Stomach (tissue), 4 donors: ENCODE results near the gene RAB2B.

Experiments
- CTCF ChIP-seq, 7 experiments: fragments of 450-650 bp in 4 of 7; fragments of 200-600 bp in 3 of 7; sonication (generic) in 3 of 7; IDR thresholded peaks; one replicate each; pipeline ENCODE4 v1.5.1; 2016 to 2019; ENCODE audit warnings: antibody characterized with exemption in 7 of 7, control low read depth in 2 of 7, mild to moderate bottlenecking in 1 of 7
- POLR2A ChIP-seq, 4 donors: fragments of 450-650 bp; IDR thresholded peaks; one replicate each; pipeline ENCODE4 v1.6.1; 2016; ENCODE audit warnings: antibody characterized with exemption in 4 of 4, control low read depth in 2 of 4, mild to moderate bottlenecking in 1 of 4, moderate library complexity in 1 of 4

- TF ChIP-seq CTCF (IDR thresholded peaks at IDR 0.05) (no peak), POLR2A (IDR thresholded peaks at IDR 0.05) (no peak)
Observed at GRCh38 chr14:21428930-21429329, 47.8 kb downstream of the RAB2B start.
